ENCODE measurements around the gene NANOS2. TPM values are rescaled to one million over a fixed set of nuclear protein-coding genes. Genes with fewer than 3 reads are reported as not detected.

Gene NANOS2
- total and polyA plus RNA-seq, 9 of the 15 experiments (the other 6 are each of a cell fraction or from before 2014, with no cell fraction given): not detected

GRCh38 chr19:45863840-45864628 lies 50.5 kb downstream of the NANOS2 start, which contains the start of gene FOXA3 (continued):
- TF ChIP-seq UBTF (IDR thresholded peaks at IDR 0.05; ENCODE audit: borderline replicate concordance in 1 of 2, low read depth in 2 of 2, low read length in 2 of 2) (peak in 1 of 2 experiments; percentile 48; a peak in 1 of 4 replicates), ZC3H4 (CRISPR knock-in tag; IDR thresholded peaks at IDR 0.05; ENCODE audit: borderline replicate concordance) (no peak), ZBTB49 (CRISPR knock-in tag; IDR thresholded peaks at IDR 0.05; ENCODE audit: borderline replicate concordance) (no peak), ARNT (IDR thresholded peaks at IDR 0.05) (peak in 1 of 2 experiments; percentile 81; a peak in 1 of 4 replicates), ZNF449 (CRISPR knock-in tag; IDR thresholded peaks at IDR 0.05) (no peak), SAP30 (IDR thresholded peaks at IDR 0.05; ENCODE audit: borderline replicate concordance, insufficient read depth, low read depth, low read length, poor library complexity, severe bottlenecking) (no peak), ZNF717 (CRISPR knock-in tag; IDR thresholded peaks at IDR 0.05) (no peak), CSDE1 (IDR thresholded peaks at IDR 0.05) (no peak), ZNF197 (CRISPR knock-in tag; IDR thresholded peaks at IDR 0.05; ENCODE audit: low read depth) (no peak), ARID2 (IDR thresholded peaks at IDR 0.05) (0 out of 2 replicates have a peak, but pooled peaks have one; percentile 16), ZSCAN32 (CRISPR knock-in tag; IDR thresholded peaks at IDR 0.05) (no peak), CHD1 (IDR thresholded peaks at IDR 0.05; ENCODE audit: low read length) (no peak), TBP (optimal IDR thresholded peaks at IDR 0.05; ENCODE audit: low read depth, low read length) (peak; percentile 81), DEAF1 (CRISPR knock-in tag; IDR thresholded peaks at IDR 0.05) (peak; percentile 77), ZNF639 (CRISPR knock-in tag; conservative IDR thresholded peaks at IDR 0.05 in 1 of 2, IDR thresholded peaks at IDR 0.05 in 1 of 2) (peak in 1 of 2 experiments; percentile 64; a peak in 2 of 4 replicates), NCOA6 (IDR thresholded peaks at IDR 0.05) (peak; percentile 97), ZKSCAN3 (CRISPR knock-in tag; IDR thresholded peaks at IDR 0.05) (no peak)

Measured in K562 (cell line).